Measurements from ENCODE around the gene TWF2. TPM values are rescaled to one million over a fixed set of nuclear protein-coding genes. Genes with fewer than 3 reads are reported as not detected.

TWF2 gene
- total and polyA plus RNA-seq, 2 of the 13 experiments (the other 11 are each of a cell fraction or from before 2014, with no cell fraction given): 45.5 to 108 TPM

DNA sequence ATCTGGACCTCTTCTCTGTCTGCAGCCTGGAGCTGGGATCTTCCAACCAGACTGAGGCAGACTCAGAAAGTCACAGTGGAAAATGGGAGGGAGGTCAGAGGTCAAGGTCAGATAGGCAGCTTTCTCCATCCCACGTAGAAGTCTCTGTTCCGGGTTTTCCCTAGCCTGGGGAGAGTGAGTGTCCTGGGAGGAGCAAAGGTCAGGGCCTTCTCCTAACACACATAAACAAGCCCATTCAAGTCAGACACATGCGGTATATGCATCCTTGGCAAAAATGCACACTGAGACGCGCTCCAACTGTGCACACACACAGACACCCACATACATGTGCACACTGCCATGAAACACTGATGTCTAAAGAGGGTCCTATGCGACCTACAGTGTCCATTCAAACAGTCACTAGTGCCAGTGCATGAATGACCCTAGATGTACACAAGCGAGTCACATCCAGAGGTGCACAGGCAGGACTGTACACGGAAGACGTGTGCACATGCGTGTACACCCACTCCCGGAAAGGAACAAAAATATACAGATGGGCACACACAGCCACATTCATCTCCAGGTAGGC, 681 bp downstream of the TWF2 start (continued):
- peak; percentile 74 for TF ChIP-seq ARID4A (CRISPR knock-in tag; IDR thresholded peaks at IDR 0.05; ENCODE audit: borderline replicate concordance)
- TF ChIP-seq NFE2 (CRISPR knock-in tag; IDR thresholded peaks at IDR 0.05): no peak
- TF ChIP-seq TAF1 (CRISPR knock-in tag; IDR thresholded peaks at IDR 0.05): no peak
- TF ChIP-seq, protein P1, sequence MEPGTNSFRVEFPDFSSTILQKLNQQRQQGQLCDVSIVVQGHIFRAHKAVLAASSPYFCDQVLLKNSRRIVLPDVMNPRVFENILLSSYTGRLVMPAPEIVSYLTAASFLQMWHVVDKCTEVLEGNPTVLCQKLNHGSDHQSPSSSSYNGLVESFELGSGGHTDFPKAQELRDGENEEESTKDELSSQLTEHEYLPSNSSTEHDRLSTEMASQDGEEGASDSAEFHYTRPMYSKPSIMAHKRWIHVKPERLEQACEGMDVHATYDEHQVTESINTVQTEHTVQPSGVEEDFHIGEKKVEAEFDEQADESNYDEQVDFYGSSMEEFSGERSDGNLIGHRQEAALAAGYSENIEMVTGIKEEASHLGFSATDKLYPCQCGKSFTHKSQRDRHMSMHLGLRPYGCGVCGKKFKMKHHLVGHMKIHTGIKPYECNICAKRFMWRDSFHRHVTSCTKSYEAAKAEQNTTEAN (CRISPR knock-in tag; conservative IDR thresholded peaks at IDR 0.05): no peak
- 0 out of 2 replicates have a peak, but pooled peaks have one; percentile 39 for TF ChIP-seq ZNF234 (CRISPR knock-in tag; conservative IDR thresholded peaks at IDR 0.05)
- 0 out of 2 replicates have a peak, but pooled peaks have one; percentile 5 for TF ChIP-seq SOX13 (IDR thresholded peaks at IDR 0.05)
- TF ChIP-seq SOX13 (CRISPR knock-in tag; conservative IDR thresholded peaks at IDR 0.05 in 1 of 2, IDR thresholded peaks at IDR 0.05 in 1 of 2): peak in 1 of 2 experiments; percentile 43; a peak in 1 of 4 replicates
- no peak for TF ChIP-seq PHB2 (IDR thresholded peaks at IDR 0.05; ENCODE audit: partially characterized antibody)
- TF ChIP-seq TOPORS (CRISPR knock-in tag; IDR thresholded peaks at IDR 0.05): peak; percentile 70
- no peak for TF ChIP-seq ZNF296 (CRISPR knock-in tag; conservative IDR thresholded peaks at IDR 0.05)
- TF ChIP-seq ZNF777 (CRISPR knock-in tag; IDR thresholded peaks at IDR 0.05): peak; percentile 70
- 0 out of 2 replicates have a peak, but pooled peaks have one; percentile 31 for TF ChIP-seq HMG20A (CRISPR knock-in tag; IDR thresholded peaks at IDR 0.05; ENCODE audit: borderline replicate concordance)
- 0 out of 2 replicates have a peak, but pooled peaks have one; percentile 70 for TF ChIP-seq ZNF83 (CRISPR knock-in tag; IDR thresholded peaks at IDR 0.05; ENCODE audit: borderline replicate concordance)
- no peak for TF ChIP-seq GLMP (CRISPR knock-in tag; IDR thresholded peaks at IDR 0.05; ENCODE audit: borderline replicate concordance)
- TF ChIP-seq ZNF704 (CRISPR knock-in tag; IDR thresholded peaks at IDR 0.05; ENCODE audit: borderline replicate concordance): no peak
- TF ChIP-seq EED (CRISPR knock-in tag; IDR thresholded peaks at IDR 0.05): no peak; the same call in 1 of the 2 replicates
- no peak for TF ChIP-seq NFE2L1 (CRISPR knock-in tag; IDR thresholded peaks at IDR 0.05; ENCODE audit: borderline replicate concordance)
- TF ChIP-seq ZNF724P (CRISPR knock-in tag; IDR thresholded peaks at IDR 0.05; ENCODE audit: borderline replicate concordance): no peak
